ENCODE results near the gene GLYATL1.

Gene GLYATL1

GRCh38 chr11:58926695-58927094 is 12.6 kb upstream of the GLYATL1 start:
- DNase-seq (ENCODE audit: low read depth in 2 of 2), result no peak

GRCh38 chr11:58927393-58928106 is 11.7 kb upstream of the GLYATL1 start:
- DNase-seq (ENCODE audit: low read depth in 2 of 2), result no peak

DNA sequence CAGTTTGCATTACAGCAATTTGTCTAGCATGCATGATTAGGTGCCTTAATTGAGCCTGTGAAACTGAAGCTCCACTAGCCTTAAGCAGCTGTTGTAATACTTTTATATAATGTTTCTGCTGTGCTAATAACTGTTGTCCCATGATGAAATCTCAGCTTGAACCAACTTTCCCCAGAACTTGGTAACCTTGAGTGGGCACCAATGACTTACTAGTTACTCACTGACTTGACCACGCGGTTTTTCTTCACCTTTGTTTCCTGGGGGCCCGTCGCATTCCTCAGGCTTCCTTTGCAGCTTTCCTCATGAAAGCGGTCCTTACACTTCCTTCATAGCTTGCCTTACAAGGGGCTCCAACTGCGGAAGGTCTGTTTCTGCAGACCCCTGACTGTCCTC is 11.2 kb upstream of the GLYATL1 start:
- DNase-seq (ENCODE audit: low read depth in 2 of 2), result no peak

GRCh38 chr11:58928691-58929090 is 10.6 kb upstream of the GLYATL1 start:
- DNase-seq (ENCODE audit: low read depth in 2 of 2), result no peak

DNA sequence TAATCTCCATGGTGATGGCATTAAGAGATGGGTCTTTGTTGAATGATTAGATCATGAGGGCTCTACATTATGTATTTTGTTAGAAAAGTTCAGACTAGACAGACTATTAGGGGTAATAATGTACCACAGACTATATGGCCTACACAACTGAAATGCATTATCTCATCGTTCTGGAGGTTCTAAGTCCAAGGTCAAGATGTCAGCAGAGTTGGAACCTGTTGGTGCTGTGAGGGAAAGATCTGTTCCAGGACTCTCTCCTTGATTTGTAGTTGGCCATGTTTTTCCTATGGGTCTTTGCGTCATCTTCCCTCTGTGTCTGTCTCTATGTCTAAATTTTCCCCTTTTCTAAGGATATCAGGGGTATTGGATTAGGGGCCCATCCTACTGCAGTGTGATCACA is 8.4 kb upstream of the GLYATL1 start:
- DNase-seq (ENCODE audit: low read depth in 2 of 2), result no peak

GRCh38 chr11:58933661-58934060 is 5.6 kb upstream of the GLYATL1 start:
- DNase-seq (ENCODE audit: low read depth in 2 of 2), result no peak

GRCh38 chr11:58934945-58935513 is 4.3 kb upstream of the GLYATL1 start:
- no peak for DNase-seq (ENCODE audit: low read depth in 2 of 2)

- DNase-seq (ENCODE audit: low read depth in 2 of 2), result no peak
Measured at GRCh38 chr11:58938398-58938797, 890 bp upstream of the GLYATL1 start.

DNA sequence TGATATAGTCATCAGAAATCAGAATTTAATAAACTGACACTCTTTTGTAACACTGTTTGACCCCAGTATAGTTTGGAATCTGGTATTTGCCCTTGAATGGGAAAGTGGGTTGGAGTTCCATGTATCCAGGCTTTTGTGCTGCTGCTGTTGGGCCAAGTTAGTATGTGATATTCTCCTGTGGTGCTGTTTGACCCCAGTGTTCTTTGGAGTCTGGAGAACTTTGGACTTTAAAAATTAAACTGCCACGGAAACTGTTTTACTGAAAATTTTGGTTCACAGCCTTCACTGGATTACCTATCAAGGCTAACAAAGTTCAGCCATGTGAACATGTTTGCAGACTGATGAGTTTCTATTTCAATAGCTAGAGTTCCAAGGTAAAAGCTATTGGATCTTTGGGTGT is 740 bp downstream of the GLYATL1 start:
- DNase-seq (ENCODE audit: low read depth in 2 of 2), result no peak

- DNase-seq (ENCODE audit: low read depth in 2 of 2), result no peak
Measured at GRCh38 chr11:58941838-58942237, 2.5 kb downstream of the GLYATL1 start.

GRCh38 chr11:58945663-58946062 is 6.4 kb downstream of the GLYATL1 start:
- DNase-seq (ENCODE audit: low read depth in 2 of 2), result no peak

DNA sequence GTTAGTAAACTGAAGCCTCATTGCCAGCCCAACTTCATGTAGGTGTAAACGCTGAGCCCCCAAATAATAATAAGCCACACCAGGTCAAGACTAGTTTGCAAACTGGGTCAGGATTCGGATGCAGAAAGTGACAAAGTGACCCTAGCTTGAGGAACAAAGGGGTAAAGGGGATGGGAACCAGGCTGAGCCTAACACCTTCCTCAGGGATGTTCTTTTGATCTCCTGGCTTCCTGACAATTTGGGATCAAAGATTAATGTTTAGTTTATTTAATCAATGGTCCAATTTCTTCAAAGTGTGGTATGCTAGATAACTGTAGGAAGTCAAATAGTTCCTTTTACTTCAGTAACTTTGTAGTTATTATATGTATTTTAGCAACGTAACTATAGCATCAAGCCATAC is 9.9 kb downstream of the GLYATL1 start:
- no peak for DNase-seq (ENCODE audit: low read depth in 2 of 2)

DNA sequence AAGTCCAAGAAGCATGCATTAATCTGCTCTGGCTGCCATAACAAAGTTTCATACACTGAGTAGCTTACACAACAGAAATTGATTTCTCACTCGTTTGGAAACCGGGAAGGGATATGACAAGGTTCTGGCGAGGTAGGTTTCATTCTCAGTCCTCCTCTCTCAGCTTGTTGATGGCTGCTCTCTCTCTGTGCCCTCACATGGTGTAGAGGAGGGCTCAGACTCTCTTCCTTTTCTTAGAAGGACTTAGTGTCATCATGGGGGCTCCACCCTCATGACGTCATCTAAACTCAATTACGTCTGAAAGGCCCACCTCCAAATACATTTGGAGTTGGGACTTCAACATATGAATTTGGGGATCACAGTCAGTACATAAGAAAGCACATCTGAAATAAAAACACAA is 18.6 kb downstream of the GLYATL1 start:
- DNase-seq (ENCODE audit: low read depth in 2 of 2), result no peak

- DNase-seq (ENCODE audit: low read depth in 2 of 2), result peak in 1 of 2 donors; percentile 12
Measured at GRCh38 chr11:58958500-58958899, 19.2 kb downstream of the GLYATL1 start.

GRCh38 chr11:58963551-58964104 is 24.3 kb downstream of the GLYATL1 start:
- DNase-seq (ENCODE audit: low read depth in 2 of 2), result no peak

GRCh38 chr11:58965246-58965985 is 26.1 kb downstream of the GLYATL1 start:
- DNase-seq (ENCODE audit: low read depth in 2 of 2), result no peak

DNA sequence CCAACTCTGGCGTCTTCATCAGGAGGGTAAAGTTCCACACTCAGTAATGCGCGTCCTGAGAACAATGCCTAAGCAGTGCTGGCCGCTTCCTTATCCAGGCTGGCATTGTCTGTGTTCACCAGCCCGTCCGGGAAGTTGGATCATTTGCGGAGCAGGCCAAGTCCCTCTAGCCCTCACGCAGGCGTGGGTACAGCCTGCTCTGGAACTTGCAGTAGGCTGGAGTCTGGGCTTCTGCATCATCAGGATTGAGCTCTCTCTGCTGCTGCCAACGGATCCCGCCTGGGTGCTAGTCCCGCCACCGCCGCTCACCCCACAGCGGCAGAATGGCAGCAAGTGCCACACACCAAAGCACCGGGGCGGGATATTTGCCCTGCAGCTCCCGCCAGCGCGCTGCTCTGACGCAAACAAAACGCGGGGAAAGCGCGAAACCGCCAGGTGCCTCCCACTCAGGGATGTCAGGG is 29.0 kb downstream of the GLYATL1 start:
- no peak for DNase-seq (ENCODE audit: low read depth in 2 of 2)

- no peak for DNase-seq (ENCODE audit: low read depth in 2 of 2)
Measured at GRCh38 chr11:58977470-58977869, 38.2 kb downstream of the GLYATL1 start.

DNA sequence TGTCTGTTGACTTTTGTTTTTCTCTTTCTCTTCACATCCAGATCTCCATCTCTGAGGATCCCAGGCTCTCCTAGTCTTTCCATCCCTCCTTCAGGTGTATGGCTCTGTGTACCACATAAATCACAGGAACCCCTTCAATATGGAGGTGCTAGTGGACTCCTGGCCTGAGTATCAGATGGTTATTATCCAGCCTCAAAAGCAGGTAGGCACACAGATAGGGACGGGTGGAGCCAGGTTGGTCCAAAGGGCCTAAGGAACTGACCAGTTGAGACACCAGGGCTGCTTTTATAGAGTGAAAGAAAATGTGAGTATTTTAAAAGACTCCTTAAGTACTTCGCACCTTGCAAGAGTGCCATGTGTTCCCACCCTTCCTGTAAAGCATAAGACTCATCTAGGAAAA is 39.9 kb downstream of the GLYATL1 start:
- no peak for DNase-seq (ENCODE audit: low read depth in 2 of 2)

GRCh38 chr11:58980159-58980843 is 41.0 kb downstream of the GLYATL1 start:
- DNase-seq (ENCODE audit: low read depth in 2 of 2), result no peak

DNA sequence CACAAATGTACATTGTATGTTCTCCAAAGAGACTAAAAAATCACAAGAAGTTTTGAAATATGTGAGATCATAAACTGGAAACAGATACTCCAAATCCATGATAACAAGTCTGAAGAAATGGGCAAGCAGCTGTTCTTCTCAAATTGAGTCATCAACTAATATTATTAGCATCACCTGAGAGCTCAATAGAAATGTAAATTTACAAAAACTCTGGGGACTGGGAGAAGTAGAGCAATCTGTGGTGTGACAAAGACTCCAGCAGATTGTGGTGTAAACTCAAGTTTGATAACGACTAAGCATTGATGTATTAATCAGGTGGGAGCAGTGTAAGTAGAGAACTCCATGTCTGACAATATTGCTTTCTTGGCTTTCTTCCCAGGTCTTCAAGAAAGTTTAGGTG is 53.2 kb downstream of the GLYATL1 start:
- no peak for DNase-seq (ENCODE audit: low read depth in 2 of 2)

DNA sequence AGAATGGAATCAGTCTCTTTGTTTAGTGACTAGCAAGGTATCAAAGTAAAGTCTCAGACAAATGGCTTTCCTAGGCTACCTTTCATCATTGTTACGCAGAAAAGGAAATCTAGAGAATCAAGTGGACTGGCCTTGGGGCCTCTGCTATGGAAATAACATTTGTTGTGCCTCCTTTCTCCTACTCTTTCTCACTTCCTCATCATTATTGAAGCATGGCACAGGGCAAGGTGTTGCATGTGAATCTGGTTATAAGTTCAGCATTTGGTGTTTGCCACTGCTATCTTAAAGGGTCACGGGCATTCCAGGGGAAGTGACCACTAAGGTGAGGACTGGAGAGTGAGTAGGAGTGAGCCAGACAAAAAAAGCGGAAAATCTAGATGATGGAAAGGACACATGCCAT is 54.9 kb downstream of the GLYATL1 start:
- DNase-seq (ENCODE audit: low read depth in 2 of 2), result no peak

All from stimulated activated CD4-positive, alpha-beta T cell treated with anti-CD3 and anti-CD28 coated beads, Interleukin-1b, Interleukin-23, amount 100 ng/mL, for 1 hour (primary cell).